HEK293 (cell line): ENCODE results near the gene PLPPR1.

Experiments used
- ZBTB7A ChIP-seq: fragments of 450-650 bp; formaldehyde crosslinking; IDR thresholded peaks from 2 replicates; pipeline ENCODE4 v1.5.1; 2016; ENCODE audit warnings: low read depth, missing biosample characterization, missing genetic modification characterization
- ZNF596 ChIP-seq: fragments of 450-650 bp; IDR thresholded peaks from 2 replicates; pipeline ENCODE4 v1.5.0; 2018; ENCODE audit warnings: missing biosample characterization, mild to moderate bottlenecking, missing genetic modification characterization, moderate library complexity
- TF ChIP-seq, protein P1 (sequence below): fragments of 450-650 bp; formaldehyde crosslinking; IDR thresholded peaks from 2 replicates; pipeline ENCODE4 v1.5.1; 2016; ENCODE audit warnings: missing biosample characterization, missing genetic modification characterization
- TF ChIP-seq, protein P2 (sequence below): fragments of 450-650 bp; formaldehyde crosslinking; IDR thresholded peaks from 2 replicates; pipeline ENCODE4 v1.5.1; 2016; ENCODE audit warnings: missing biosample characterization, missing genetic modification characterization
- TF ChIP-seq, protein P3 (sequence below): fragments of 450-650 bp; formaldehyde crosslinking; IDR thresholded peaks from 2 replicates; pipeline ENCODE4 v1.5.1; 2016; ENCODE audit warnings: missing biosample characterization, missing genetic modification characterization, low read depth
- TF ChIP-seq, protein P4 (sequence below): fragments of 450-650 bp; formaldehyde crosslinking; IDR thresholded peaks from 2 replicates; pipeline ENCODE4 v1.5.1; 2016; ENCODE audit warnings: missing biosample characterization, missing genetic modification characterization

DNA sequence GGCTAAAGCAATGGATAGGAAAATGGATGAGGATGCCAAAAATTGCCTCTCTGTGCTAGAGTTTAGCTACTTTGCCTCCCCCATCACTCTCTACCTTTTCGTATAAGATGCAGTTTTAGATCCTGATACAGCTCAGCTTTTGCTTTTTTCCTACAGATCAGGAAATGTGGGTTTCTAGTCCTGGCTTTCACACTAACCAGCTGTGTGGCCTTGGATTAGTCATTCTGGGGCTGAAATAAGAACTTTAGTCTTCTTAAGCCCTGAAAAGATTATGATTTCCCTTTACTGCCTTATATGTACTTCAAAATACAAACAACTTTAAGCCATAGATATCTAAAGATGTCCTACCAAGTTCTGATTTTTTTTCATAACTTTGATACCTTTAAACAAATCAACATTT lies 239.9 kb downstream of the PLPPR1 start:
- TF ChIP-seq, protein P1, sequence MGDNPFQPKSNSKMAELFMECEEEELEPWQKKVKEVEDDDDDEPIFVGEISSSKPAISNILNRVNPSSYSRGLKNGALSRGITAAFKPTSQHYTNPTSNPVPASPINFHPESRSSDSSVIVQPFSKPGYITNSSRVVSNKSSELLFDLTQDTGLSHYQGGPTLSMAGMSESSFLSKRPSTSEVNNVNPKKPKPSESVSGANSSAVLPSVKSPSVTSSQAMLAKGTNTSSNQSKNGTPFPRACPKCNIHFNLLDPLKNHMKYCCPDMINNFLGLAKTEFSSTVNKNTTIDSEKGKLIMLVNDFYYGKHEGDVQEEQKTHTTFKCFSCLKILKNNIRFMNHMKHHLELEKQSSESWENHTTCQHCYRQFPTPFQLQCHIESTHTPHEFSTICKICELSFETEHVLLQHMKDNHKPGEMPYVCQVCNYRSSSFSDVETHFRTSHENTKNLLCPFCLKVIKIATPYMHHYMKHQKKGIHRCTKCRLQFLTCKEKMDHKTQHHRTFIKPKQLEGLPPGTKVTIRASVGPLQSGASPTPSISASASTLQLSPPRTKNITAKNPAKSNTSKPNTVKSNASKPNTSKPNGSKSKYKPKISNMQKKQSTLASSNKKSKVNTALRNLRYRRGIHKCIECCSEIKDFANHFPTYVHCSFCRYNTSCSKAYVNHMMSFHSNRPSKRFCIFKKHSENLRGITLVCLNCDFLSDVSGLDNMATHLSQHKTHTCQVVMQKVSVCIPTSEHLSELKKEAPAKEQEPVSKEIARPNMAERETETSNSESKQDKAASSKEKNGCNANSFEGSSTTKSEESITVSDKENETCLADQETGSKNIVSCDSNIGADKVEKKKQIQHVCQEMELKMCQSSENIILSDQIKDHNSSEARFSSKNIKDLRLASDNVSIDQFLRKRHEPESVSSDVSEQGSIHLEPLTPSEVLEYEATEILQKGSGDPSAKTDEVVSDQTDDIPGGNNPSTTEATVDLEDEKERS (tag by site-specific recombination) = no peak
- TF ChIP-seq, protein P2, sequence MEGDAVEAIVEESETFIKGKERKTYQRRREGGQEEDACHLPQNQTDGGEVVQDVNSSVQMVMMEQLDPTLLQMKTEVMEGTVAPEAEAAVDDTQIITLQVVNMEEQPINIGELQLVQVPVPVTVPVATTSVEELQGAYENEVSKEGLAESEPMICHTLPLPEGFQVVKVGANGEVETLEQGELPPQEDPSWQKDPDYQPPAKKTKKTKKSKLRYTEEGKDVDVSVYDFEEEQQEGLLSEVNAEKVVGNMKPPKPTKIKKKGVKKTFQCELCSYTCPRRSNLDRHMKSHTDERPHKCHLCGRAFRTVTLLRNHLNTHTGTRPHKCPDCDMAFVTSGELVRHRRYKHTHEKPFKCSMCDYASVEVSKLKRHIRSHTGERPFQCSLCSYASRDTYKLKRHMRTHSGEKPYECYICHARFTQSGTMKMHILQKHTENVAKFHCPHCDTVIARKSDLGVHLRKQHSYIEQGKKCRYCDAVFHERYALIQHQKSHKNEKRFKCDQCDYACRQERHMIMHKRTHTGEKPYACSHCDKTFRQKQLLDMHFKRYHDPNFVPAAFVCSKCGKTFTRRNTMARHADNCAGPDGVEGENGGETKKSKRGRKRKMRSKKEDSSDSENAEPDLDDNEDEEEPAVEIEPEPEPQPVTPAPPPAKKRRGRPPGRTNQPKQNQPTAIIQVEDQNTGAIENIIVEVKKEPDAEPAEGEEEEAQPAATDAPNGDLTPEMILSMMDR (tag by site-specific recombination) = no peak
- TF ChIP-seq, protein P3, sequence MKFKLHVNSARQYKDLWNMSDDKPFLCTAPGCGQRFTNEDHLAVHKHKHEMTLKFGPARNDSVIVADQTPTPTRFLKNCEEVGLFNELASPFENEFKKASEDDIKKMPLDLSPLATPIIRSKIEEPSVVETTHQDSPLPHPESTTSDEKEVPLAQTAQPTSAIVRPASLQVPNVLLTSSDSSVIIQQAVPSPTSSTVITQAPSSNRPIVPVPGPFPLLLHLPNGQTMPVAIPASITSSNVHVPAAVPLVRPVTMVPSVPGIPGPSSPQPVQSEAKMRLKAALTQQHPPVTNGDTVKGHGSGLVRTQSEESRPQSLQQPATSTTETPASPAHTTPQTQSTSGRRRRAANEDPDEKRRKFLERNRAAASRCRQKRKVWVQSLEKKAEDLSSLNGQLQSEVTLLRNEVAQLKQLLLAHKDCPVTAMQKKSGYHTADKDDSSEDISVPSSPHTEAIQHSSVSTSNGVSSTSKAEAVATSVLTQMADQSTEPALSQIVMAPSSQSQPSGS = no peak
- no peak for TF ChIP-seq ZNF596 (tag by site-specific recombination)
- TF ChIP-seq, protein P4, sequence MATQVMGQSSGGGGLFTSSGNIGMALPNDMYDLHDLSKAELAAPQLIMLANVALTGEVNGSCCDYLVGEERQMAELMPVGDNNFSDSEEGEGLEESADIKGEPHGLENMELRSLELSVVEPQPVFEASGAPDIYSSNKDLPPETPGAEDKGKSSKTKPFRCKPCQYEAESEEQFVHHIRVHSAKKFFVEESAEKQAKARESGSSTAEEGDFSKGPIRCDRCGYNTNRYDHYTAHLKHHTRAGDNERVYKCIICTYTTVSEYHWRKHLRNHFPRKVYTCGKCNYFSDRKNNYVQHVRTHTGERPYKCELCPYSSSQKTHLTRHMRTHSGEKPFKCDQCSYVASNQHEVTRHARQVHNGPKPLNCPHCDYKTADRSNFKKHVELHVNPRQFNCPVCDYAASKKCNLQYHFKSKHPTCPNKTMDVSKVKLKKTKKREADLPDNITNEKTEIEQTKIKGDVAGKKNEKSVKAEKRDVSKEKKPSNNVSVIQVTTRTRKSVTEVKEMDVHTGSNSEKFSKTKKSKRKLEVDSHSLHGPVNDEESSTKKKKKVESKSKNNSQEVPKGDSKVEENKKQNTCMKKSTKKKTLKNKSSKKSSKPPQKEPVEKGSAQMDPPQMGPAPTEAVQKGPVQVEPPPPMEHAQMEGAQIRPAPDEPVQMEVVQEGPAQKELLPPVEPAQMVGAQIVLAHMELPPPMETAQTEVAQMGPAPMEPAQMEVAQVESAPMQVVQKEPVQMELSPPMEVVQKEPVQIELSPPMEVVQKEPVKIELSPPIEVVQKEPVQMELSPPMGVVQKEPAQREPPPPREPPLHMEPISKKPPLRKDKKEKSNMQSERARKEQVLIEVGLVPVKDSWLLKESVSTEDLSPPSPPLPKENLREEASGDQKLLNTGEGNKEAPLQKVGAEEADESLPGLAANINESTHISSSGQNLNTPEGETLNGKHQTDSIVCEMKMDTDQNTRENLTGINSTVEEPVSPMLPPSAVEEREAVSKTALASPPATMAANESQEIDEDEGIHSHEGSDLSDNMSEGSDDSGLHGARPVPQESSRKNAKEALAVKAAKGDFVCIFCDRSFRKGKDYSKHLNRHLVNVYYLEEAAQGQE = no peak
- no peak for TF ChIP-seq ZBTB7A (tag by site-specific recombination)
